IMR-90 (cell line): Measurements from ENCODE around the gene ADGRL3.

Experiments
- CEBPB ChIP-seq: IDR thresholded peaks from 2 replicates; pipeline ENCODE4 v1.6.1; 2012; ENCODE audit warnings: low read depth, low read length, improper control_type of control experiment
- CHD1 ChIP-seq: IDR thresholded peaks from 2 replicates; pipeline ENCODE4 v1.6.1; 2012; ENCODE audit warnings: low read depth, low read length, improper control_type of control experiment
- CTCF ChIP-seq: conservative IDR thresholded peaks from 2 replicates; pipeline ENCODE4 v1.5.1; 2012; ENCODE audit warnings: mild to moderate bottlenecking, low read depth, low read length, improper control_type of control experiment
- ELK1 ChIP-seq: fragments of 150-350 bp; IDR thresholded peaks from 2 replicates; pipeline ENCODE4 v1.6.1; 2016; ENCODE audit warnings: low read depth, mild to moderate bottlenecking, low read length, moderate library complexity, borderline replicate concordance
- MAFK ChIP-seq: IDR thresholded peaks from 2 replicates; pipeline ENCODE4 v1.6.1; 2012; ENCODE audit warnings: low read depth, low read length, improper control_type of control experiment
- MAZ ChIP-seq: IDR thresholded peaks from 2 replicates; pipeline ENCODE4 v1.6.1; 2012; ENCODE audit warnings: low read depth, mild to moderate bottlenecking, low read length, improper control_type of control experiment, moderate library complexity, borderline replicate concordance
- MXI1 ChIP-seq: IDR thresholded peaks from 2 replicates; pipeline ENCODE4 v1.6.1; 2012; ENCODE audit warnings: low read depth, mild to moderate bottlenecking, low read length, moderate library complexity, borderline replicate concordance
- NFE2L2 ChIP-seq: fragments of 150-350 bp; IDR thresholded peaks from 2 replicates; pipeline ENCODE4 v1.6.1; 2016; ENCODE audit warnings: low read depth, mild to moderate bottlenecking, low read length
- POLR2A ChIP-seq: IDR thresholded peaks from 2 replicates; pipeline ENCODE4 v1.6.1; 2012; ENCODE audit warnings: mild to moderate bottlenecking, low read depth, low read length
- RAD21 ChIP-seq: IDR thresholded peaks from 2 replicates; pipeline ENCODE4 v1.6.1; 2012; ENCODE audit warnings: low read length, improper control_type of control experiment
- RCOR1 ChIP-seq: IDR thresholded peaks from 2 replicates; pipeline ENCODE4 v1.6.1; 2012; ENCODE audit warnings: mild to moderate bottlenecking, low read length, improper control_type of control experiment; ENCODE audit not compliant: insufficient replicate concordance
- RFX5 ChIP-seq: IDR thresholded peaks from 2 replicates; pipeline ENCODE4 v1.8.0; 2012; ENCODE audit warnings: low read depth, mild to moderate bottlenecking, low read length, moderate library complexity
- SMC3 ChIP-seq: fragments of 150-350 bp; IDR thresholded peaks from 2 replicates; pipeline ENCODE4 v1.6.1; 2016; ENCODE audit warnings: low read depth, mild to moderate bottlenecking, antibody characterized with exemption, low read length, moderate library complexity
- USF2 ChIP-seq: fragments of 150-350 bp; IDR thresholded peaks from 2 replicates; pipeline ENCODE4 v1.6.1; 2017; ENCODE audit warnings: mild to moderate bottlenecking, antibody characterized with exemption, low read length, low read depth

DNA sequence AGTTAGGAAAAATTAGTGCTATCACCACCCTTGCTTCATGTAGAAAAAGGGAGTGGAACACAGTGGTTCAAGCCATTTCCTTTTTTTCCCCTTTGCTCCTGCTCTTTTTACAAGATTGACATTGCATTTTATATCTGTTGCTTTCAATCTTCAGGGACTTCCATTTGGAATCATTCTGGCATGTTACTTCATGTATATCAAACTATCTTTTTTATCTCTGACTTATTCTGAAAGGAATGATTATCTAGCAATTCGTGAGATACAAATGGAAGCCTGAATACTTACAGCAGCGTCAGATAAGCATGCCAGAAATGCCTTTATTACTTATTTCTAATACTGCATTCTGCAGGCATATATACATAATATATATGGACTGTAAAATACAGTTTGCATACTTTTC lies 20.4 kb downstream of the ADGRL3 start:
- TF ChIP-seq CHD1 (no peak), CTCF (no peak), SMC3 (no peak), MXI1 (no peak), MAZ (no peak), RAD21 (no peak), ELK1 (no peak), MAFK (no peak), RCOR1 (no peak), RFX5 (no peak), NFE2L2 (no peak), POLR2A (no peak), CEBPB (no peak), USF2 (no peak)
